ENCODE results near the gene KRTAP20-3. TPM values are rescaled to one million over a fixed set of nuclear protein-coding genes. Genes with fewer than 3 reads are reported as not detected.

Gene KRTAP20-3
- polyA plus RNA-seq, 12 donors, result not detected

DNA sequence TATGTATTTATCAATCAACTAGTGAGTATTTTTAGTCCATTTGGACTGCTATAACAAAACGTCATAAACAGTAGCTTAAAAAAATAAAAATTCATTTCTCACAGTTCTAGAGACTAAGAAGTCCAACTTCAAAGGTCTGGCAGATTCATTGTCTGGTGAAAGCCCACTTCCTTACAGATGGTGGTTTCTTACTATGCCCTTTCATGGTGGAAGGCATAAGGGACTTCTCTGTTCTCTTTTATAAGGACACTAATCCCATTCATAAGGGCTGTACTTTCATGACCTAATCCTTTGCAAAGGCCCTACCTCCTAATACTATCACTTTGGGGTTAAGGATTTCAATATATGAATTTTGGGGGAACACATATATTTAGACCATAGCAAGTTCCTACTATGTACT is 37.9 kb downstream of the KRTAP20-3 start:
- DNase-seq, result no peak

DNA sequence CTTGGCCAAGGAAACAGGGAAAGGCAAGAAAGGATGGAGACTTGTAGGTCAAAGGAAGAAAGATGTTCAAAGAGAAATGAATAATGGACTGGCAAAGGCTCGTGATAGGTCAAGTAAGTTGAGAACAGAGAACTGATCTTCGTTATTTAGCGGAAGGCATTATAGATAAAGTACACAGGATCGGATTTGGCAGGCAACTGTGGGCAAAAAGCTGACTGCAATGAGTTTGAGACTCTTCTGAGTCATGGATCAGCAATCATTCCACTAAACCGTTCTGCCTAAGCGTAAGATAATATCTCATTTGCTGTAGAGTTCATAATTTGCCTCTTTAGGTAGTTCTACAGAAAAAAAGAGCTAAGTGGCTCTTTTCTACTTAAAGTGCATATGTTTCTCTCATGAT is 41.8 kb downstream of the KRTAP20-3 start:
- no peak for DNase-seq

DNA sequence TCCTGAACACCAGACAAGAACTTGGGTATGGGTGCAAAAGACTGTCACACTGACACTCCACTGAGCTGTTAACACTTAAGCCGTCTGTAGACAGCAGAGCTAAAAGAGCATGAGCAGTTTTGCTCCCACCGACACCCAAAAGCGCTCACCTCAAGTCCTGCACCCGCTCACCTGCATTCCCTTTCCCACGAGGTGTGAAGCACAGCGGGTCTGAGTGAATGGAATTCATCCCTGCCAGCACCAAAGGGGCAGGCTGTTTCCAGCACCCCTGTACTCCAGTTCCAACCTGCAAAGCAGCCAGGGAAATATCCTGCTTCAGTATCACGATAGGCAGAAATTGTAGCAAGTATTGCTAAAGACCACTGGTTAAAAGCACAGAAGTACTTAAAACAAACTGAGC is 47.2 kb downstream of the KRTAP20-3 start:
- DNase-seq, result no peak

Other genes with a start within 250 kb of the KRTAP20-3 start
- not detected for gene KRTAP13-1, start 246.8 kb upstream of the KRTAP20-3 start, polyA plus RNA-seq (ENCODE audit: insufficient read length in 12 of 12)
- gene KRTAP13-3, start 216.9 kb upstream of the KRTAP20-3 start, polyA plus RNA-seq (ENCODE audit: insufficient read length in 12 of 12), result not detected
- not detected for gene KRTAP13-4, start 212.6 kb upstream of the KRTAP20-3 start, polyA plus RNA-seq (ENCODE audit: insufficient read length in 12 of 12)
- not detected for gene KRTAP15-1, start 202.6 kb upstream of the KRTAP20-3 start, polyA plus RNA-seq (ENCODE audit: insufficient read length in 12 of 12)
- not detected for gene KRTAP19-1, start 162.5 kb upstream of the KRTAP20-3 start, polyA plus RNA-seq (ENCODE audit: insufficient read length in 12 of 12)
- not detected for gene KRTAP19-2, start 155.4 kb upstream of the KRTAP20-3 start, polyA plus RNA-seq (ENCODE audit: insufficient read length in 12 of 12)
- gene KRTAP19-3, start 150.9 kb upstream of the KRTAP20-3 start, polyA plus RNA-seq (ENCODE audit: insufficient read length in 12 of 12), result not detected
- gene KRTAP19-4, start 145.7 kb upstream of the KRTAP20-3 start, polyA plus RNA-seq (ENCODE audit: insufficient read length in 12 of 12), result not detected
- not detected for gene KRTAP19-5, start 140.7 kb upstream of the KRTAP20-3 start, polyA plus RNA-seq (ENCODE audit: insufficient read length in 12 of 12)
- gene KRTAP19-6, start 101.0 kb upstream of the KRTAP20-3 start, polyA plus RNA-seq (ENCODE audit: insufficient read length in 12 of 12), result not detected
- gene KRTAP19-7, start 81.5 kb upstream of the KRTAP20-3 start, polyA plus RNA-seq (ENCODE audit: insufficient read length in 12 of 12), result not detected
- not detected for gene KRTAP22-2, start 52.5 kb upstream of the KRTAP20-3 start, polyA plus RNA-seq (ENCODE audit: insufficient read length in 12 of 12)
- not detected for gene KRTAP6-3, start 50.4 kb upstream of the KRTAP20-3 start, polyA plus RNA-seq (ENCODE audit: insufficient read length in 12 of 12)
- not detected for gene KRTAP6-2, start 44.0 kb upstream of the KRTAP20-3 start, polyA plus RNA-seq (ENCODE audit: insufficient read length in 12 of 12)
- not detected for gene KRTAP22-1, start 41.8 kb upstream of the KRTAP20-3 start, polyA plus RNA-seq (ENCODE audit: insufficient read length in 12 of 12)
- gene KRTAP6-1, start 28.9 kb upstream of the KRTAP20-3 start, polyA plus RNA-seq (ENCODE audit: insufficient read length in 12 of 12), result not detected
- not detected for gene KRTAP20-1, start 26.4 kb upstream of the KRTAP20-3 start, polyA plus RNA-seq (ENCODE audit: insufficient read length in 12 of 12)
- not detected for gene KRTAP20-4, start 22.2 kb upstream of the KRTAP20-3 start, polyA plus RNA-seq (ENCODE audit: insufficient read length in 12 of 12)
- not detected for gene KRTAP20-2, start 7.7 kb upstream of the KRTAP20-3 start, polyA plus RNA-seq (ENCODE audit: insufficient read length in 12 of 12)
- not detected for gene KRTAP21-3, start 75.9 kb downstream of the KRTAP20-3 start, polyA plus RNA-seq (ENCODE audit: insufficient read length in 12 of 12)
- gene KRTAP21-2, start 104.4 kb downstream of the KRTAP20-3 start, polyA plus RNA-seq (ENCODE audit: insufficient read length in 12 of 12), result not detected
- not detected for gene KRTAP21-1, start 112.6 kb downstream of the KRTAP20-3 start, polyA plus RNA-seq (ENCODE audit: insufficient read length in 12 of 12)
- not detected for gene KRTAP8-1, start 170.4 kb downstream of the KRTAP20-3 start, polyA plus RNA-seq (ENCODE audit: insufficient read length in 12 of 12)
- not detected for gene KRTAP7-1, start 186.9 kb downstream of the KRTAP20-3 start, polyA plus RNA-seq (ENCODE audit: insufficient read length in 12 of 12)
- gene KRTAP11-1, start 238.7 kb downstream of the KRTAP20-3 start, polyA plus RNA-seq (ENCODE audit: insufficient read length in 12 of 12), result not detected

Data from muscle of arm (tissue), 12 donors.